Liver (tissue), 3 donors: ENCODE data around the gene AQP12A.

Experiments
- CTCF ChIP-seq: fragments of 150-350 bp; IDR thresholded peaks from 2 replicates; pipeline ENCODE4 v1.5.1; 2017; ENCODE audit warnings: improper control_type of control experiment, low read depth, low read length; ENCODE audit not compliant: missing input control
- EGR1 ChIP-seq, 2 donors: IDR thresholded peaks; 2 replicates each; pipeline ENCODE4 v1.6.1; 2016 to 2018; ENCODE audit warnings: antibody characterized with exemption in 2 of 2, low read depth in 2 of 2
- FOXA1 ChIP-seq: IDR thresholded peaks from 2 replicates; pipeline ENCODE4 v1.6.1; 2016; ENCODE audit warnings: antibody characterized with exemption
- GABPA ChIP-seq, 2 donors: IDR thresholded peaks in 1 of 2; conservative IDR thresholded peaks in 1 of 2; 2 replicates each; pipeline ENCODE4 v1.6.1; 2016; ENCODE audit warnings: antibody characterized with exemption in 2 of 2, mild to moderate bottlenecking in 1 of 2, moderate library complexity in 1 of 2
- JUND ChIP-seq, 2 donors: IDR thresholded peaks; 2 replicates each; pipeline ENCODE4 v1.6.1; 2016; ENCODE audit warnings: antibody characterized with exemption in 2 of 2
- RAD21 ChIP-seq, 2 donors: IDR thresholded peaks; 2 replicates each; pipeline ENCODE4 v1.6.1; 2016; ENCODE audit warnings: antibody characterized with exemption in 2 of 2, mild to moderate bottlenecking in 2 of 2
- SP1 ChIP-seq: IDR thresholded peaks from 2 replicates; pipeline ENCODE4 v1.6.1; 2018; ENCODE audit warnings: antibody characterized with exemption, mild to moderate bottlenecking
- TAF1 ChIP-seq: conservative IDR thresholded peaks from 2 replicates; pipeline ENCODE4 v1.6.1; 2016; ENCODE audit warnings: antibody characterized with exemption, mild to moderate bottlenecking
- YY1 ChIP-seq: IDR thresholded peaks from 2 replicates; pipeline ENCODE4 v1.6.1; 2016; ENCODE audit warnings: antibody characterized with exemption, mild to moderate bottlenecking
- TF ChIP-seq, protein P1 (sequence below): IDR thresholded peaks from 2 replicates; pipeline ENCODE4 v1.6.1; 2016; ENCODE audit warnings: antibody characterized with exemption, mild to moderate bottlenecking
- TF ChIP-seq, protein P2 (sequence below): IDR thresholded peaks from 2 replicates; pipeline ENCODE4 v1.6.1; 2016; ENCODE audit warnings: antibody characterized with exemption
- TF ChIP-seq, protein P3 (sequence below): IDR thresholded peaks from 2 replicates; pipeline ENCODE4 v1.6.1; 2016; ENCODE audit warnings: antibody characterized with exemption
- donor health status: healthy.
- donor health status: healthy.

GRCh38 chr2:240645801-240646175 is 45.9 kb upstream of the AQP12A start:
- TF ChIP-seq SP1 (no peak), CTCF (no peak), TAF1 (no peak), RAD21 (IDR thresholded peaks at IDR 0.05) (no peak), GABPA (IDR thresholded peaks at IDR 0.05 in 1 of 2, conservative IDR thresholded peaks at IDR 0.05 in 1 of 2) (no peak), YY1 (no peak), EGR1 (IDR thresholded peaks at IDR 0.05; ENCODE audit: low read depth in 2 of 2) (no peak), FOXA1 (no peak), JUND (IDR thresholded peaks at IDR 0.05) (no peak)
- TF ChIP-seq, protein P1, sequence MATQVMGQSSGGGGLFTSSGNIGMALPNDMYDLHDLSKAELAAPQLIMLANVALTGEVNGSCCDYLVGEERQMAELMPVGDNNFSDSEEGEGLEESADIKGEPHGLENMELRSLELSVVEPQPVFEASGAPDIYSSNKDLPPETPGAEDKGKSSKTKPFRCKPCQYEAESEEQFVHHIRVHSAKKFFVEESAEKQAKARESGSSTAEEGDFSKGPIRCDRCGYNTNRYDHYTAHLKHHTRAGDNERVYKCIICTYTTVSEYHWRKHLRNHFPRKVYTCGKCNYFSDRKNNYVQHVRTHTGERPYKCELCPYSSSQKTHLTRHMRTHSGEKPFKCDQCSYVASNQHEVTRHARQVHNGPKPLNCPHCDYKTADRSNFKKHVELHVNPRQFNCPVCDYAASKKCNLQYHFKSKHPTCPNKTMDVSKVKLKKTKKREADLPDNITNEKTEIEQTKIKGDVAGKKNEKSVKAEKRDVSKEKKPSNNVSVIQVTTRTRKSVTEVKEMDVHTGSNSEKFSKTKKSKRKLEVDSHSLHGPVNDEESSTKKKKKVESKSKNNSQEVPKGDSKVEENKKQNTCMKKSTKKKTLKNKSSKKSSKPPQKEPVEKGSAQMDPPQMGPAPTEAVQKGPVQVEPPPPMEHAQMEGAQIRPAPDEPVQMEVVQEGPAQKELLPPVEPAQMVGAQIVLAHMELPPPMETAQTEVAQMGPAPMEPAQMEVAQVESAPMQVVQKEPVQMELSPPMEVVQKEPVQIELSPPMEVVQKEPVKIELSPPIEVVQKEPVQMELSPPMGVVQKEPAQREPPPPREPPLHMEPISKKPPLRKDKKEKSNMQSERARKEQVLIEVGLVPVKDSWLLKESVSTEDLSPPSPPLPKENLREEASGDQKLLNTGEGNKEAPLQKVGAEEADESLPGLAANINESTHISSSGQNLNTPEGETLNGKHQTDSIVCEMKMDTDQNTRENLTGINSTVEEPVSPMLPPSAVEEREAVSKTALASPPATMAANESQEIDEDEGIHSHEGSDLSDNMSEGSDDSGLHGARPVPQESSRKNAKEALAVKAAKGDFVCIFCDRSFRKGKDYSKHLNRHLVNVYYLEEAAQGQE, result no peak
- TF ChIP-seq, protein P2, sequence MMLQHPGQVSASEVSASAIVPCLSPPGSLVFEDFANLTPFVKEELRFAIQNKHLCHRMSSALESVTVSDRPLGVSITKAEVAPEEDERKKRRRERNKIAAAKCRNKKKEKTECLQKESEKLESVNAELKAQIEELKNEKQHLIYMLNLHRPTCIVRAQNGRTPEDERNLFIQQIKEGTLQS, result no peak
- TF ChIP-seq, protein P3, sequence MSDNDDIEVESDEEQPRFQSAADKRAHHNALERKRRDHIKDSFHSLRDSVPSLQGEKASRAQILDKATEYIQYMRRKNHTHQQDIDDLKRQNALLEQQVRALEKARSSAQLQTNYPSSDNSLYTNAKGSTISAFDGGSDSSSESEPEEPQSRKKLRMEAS, result no peak
